Hepatocyte (in vitro differentiated cells): ENCODE data around the gene SIVA1. TPM values are rescaled to one million over a fixed set of nuclear protein-coding genes. Genes with fewer than 3 reads are reported as not detected.

Experiments used
- DNase-seq: peaks from one replicate; pipeline ENCODE4 v3.0.0-alpha.2; 2016; ENCODE audit warnings: low spot score
- H2AFZ ChIP-seq: fragments of 200-600 bp; sonication (generic); 2 replicates; pipeline ENCODE4 v1.6.0; 2016; ENCODE audit warnings: antibody characterized with exemption, mild to moderate bottlenecking
- H3K27ac ChIP-seq: fragments of 200-600 bp; sonication (generic); 2 replicates; pipeline ENCODE4 v1.5.1; 2016; ENCODE audit warnings: mild to moderate bottlenecking
- H3K27me3 ChIP-seq: fragments of 200-600 bp; sonication (generic); 2 replicates; pipeline ENCODE4 v1.6.1; 2016
- H3K36me3 ChIP-seq: fragments of 200-600 bp; sonication (generic); replicated peaks from 2 replicates; pipeline ENCODE4 v1.5.1; 2016; ENCODE audit warnings: low read depth; ENCODE audit not compliant: insufficient read depth
- H3K4me1 ChIP-seq: fragments of 200-600 bp; sonication (generic); 2 replicates; pipeline ENCODE4 v1.5.1; 2016; ENCODE audit warnings: mild to moderate bottlenecking, moderate library complexity; ENCODE audit not compliant: insufficient read depth
- H3K4me2 ChIP-seq: fragments of 200-600 bp; sonication (generic); 2 replicates; pipeline ENCODE4 v1.6.0; 2016
- H3K4me3 ChIP-seq: fragments of 200-600 bp; sonication (generic); 2 replicates; pipeline ENCODE4 v1.5.1; 2016; ENCODE audit warnings: mild to moderate bottlenecking
- H3K79me2 ChIP-seq: fragments of 200-600 bp; sonication (generic); 2 replicates; pipeline ENCODE4 v1.6.0; 2017; ENCODE audit warnings: mild to moderate bottlenecking
- H3K9me2 ChIP-seq: fragments of 200-600 bp; sonication (generic); replicated peaks from 2 replicates; pipeline ENCODE4 v1.6.0; 2017; ENCODE audit warnings: mild to moderate bottlenecking; ENCODE audit not compliant: insufficient read depth
- H3K9me3 ChIP-seq: fragments of 200-600 bp; sonication (generic); 2 replicates; pipeline ENCODE4 v1.5.1; 2016; ENCODE audit warnings: low read depth, mild to moderate bottlenecking
- H4K20me1 ChIP-seq: fragments of 200-600 bp; sonication (generic); 2 replicates; pipeline ENCODE4 v1.6.0; 2016; ENCODE audit warnings: mild to moderate bottlenecking; ENCODE audit not compliant: insufficient read depth, poor library complexity, severe bottlenecking
- EZH2 ChIP-seq: fragments of 200-600 bp; sonication (generic); IDR thresholded peaks from 2 replicates; pipeline ENCODE4 v1.6.1; 2016; ENCODE audit warnings: antibody characterized with exemption, mild to moderate bottlenecking, borderline replicate concordance
- EZH2phosphoT487 ChIP-seq: fragments of 200-600 bp; sonication (generic); IDR thresholded peaks from one replicate; pipeline ENCODE4 v1.6.1; 2018; ENCODE audit warnings: antibody characterized with exemption, mild to moderate bottlenecking, low read depth, moderate library complexity; ENCODE audit not compliant: unreplicated experiment, severe bottlenecking
- WGBS: methylation state at CpG from one replicate; pipeline ENCODE4 v1.1.6; 2016; ENCODE audit warnings: low lambda C conversion rate; ENCODE audit errors: missing lambda C conversion rate; 5-methylcytosine and 5-hydroxymethylcytosine counted together
- polyA plus RNA-seq: library from polyadenylated mRNA; unstranded; fragments of >200 nt; fragmentation: Nextera tagmentation; extraction: Ambion mirVana; gene quantifications from 2 replicates; pipeline ENCODE4 v1.2.1, GENCODE V29; 2016
- total RNA-seq: library from RNA; depleted of rRNA; stranded (reverse); fragments of >200 nt; gene quantifications from 2 replicates; pipeline ENCODE4 v1.2.3, GENCODE V29; 2014
- TF ChIP-seq, protein P1 (sequence below): fragments of 200-600 bp; sonication (generic); IDR thresholded peaks from 2 replicates; pipeline ENCODE4 v1.5.1; 2016; ENCODE audit warnings: antibody characterized with exemption, mild to moderate bottlenecking; ENCODE audit not compliant: poor library complexity

SIVA1 gene
- total and polyA plus RNA-seq, 2 experiments from 2014 or later = 149 to 163 TPM

GRCh38 chr14:104783484-104784217 lies 30.7 kb downstream of the SIVA1 start:
- no peaks in the 10 kb centered on the region for H3K36me3 ChIP-seq
- H3K4me3 ChIP-seq = no peak overlapping the region
- no peak overlapping the region for H3K27ac ChIP-seq
- WGBS = 96% methylated on average over 16 of the region's 16 CpGs
- H4K20me1 ChIP-seq = peaks cover 33% of the 10 kb centered on the region
- no peak overlapping the region for H3K4me2 ChIP-seq
- H2AFZ ChIP-seq = no peak overlapping the region
- TF ChIP-seq EZH2 = no peak
- no peak for TF ChIP-seq EZH2phosphoT487
- TF ChIP-seq, protein P1, sequence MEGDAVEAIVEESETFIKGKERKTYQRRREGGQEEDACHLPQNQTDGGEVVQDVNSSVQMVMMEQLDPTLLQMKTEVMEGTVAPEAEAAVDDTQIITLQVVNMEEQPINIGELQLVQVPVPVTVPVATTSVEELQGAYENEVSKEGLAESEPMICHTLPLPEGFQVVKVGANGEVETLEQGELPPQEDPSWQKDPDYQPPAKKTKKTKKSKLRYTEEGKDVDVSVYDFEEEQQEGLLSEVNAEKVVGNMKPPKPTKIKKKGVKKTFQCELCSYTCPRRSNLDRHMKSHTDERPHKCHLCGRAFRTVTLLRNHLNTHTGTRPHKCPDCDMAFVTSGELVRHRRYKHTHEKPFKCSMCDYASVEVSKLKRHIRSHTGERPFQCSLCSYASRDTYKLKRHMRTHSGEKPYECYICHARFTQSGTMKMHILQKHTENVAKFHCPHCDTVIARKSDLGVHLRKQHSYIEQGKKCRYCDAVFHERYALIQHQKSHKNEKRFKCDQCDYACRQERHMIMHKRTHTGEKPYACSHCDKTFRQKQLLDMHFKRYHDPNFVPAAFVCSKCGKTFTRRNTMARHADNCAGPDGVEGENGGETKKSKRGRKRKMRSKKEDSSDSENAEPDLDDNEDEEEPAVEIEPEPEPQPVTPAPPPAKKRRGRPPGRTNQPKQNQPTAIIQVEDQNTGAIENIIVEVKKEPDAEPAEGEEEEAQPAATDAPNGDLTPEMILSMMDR = no peak
- H3K9me3 ChIP-seq = no peaks in the 10 kb centered on the region
- no peak for DNase-seq
- H3K4me1 ChIP-seq = no peaks in the 10 kb centered on the region
- no peaks in the 10 kb centered on the region for H3K27me3 ChIP-seq
- H3K79me2 ChIP-seq = peaks cover 33% of the 10 kb centered on the region
- H3K9me2 ChIP-seq = no peaks in the 10 kb centered on the region

- TF ChIP-seq, protein P1 = no peak
- TF ChIP-seq EZH2phosphoT487 (no peak), EZH2 (no peak)
- Histone ChIP-seq H3K9me2 (no peaks in the 10 kb centered on the region), H3K4me1 (no peaks in the 10 kb centered on the region), H3K36me3 (no peaks in the 10 kb centered on the region), H3K79me2 (peaks cover 38% of the 10 kb centered on the region), H3K9me3 (no peaks in the 10 kb centered on the region), H3K4me2 (no peak overlapping the region), H2AFZ (no peak overlapping the region), H3K4me3 (no peak overlapping the region), H3K27me3 (no peaks in the 10 kb centered on the region), H3K27ac (no peak overlapping the region), H4K20me1 (peaks cover 38% of the 10 kb centered on the region)
- DNase-seq = no peak
- 95% methylated on average over 9 of the region's 9 CpGs for WGBS
Observed at GRCh38 chr14:104784218-104784568, 31.2 kb downstream of the SIVA1 start.

DNA sequence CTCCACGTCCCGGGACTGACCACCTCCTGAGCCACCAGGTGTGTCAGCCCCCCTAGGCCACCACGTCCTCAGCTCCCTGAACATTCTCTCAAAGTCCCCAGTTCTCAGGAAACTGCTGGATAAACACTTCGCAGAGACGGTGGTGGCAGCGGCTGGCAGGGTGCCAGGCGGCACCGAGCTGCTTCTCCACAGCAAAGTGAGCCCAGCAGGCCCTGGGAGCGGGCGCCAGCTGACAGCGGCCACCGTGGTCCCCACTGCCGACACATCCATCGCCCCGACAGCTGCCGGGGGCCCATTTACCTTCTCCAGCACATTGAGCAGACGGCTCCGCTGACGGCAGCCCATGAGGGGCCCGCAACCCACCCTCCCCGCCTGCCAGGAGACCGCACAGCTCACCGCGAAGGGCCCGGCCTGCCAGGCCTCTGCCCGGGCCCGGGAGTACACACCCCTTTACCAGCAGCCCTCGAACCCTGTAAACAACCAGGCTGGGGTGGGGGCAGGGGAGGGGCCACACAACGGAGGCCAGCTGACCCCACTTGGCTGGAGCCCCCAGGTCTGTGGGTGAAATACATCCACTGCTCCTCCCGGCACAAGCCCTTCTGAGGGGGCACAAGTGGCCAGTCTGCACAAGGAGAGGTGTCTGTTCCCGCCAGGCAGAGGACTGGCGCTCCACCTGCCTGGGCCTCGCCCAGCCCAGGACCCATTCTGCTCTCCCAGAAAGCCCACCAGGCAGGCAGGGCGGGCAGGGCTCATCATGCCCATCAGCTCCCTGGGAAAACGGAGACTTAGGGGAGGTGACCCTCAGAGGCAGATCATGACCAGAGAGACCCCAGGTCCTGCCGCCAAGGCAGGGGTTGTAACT lies 32.1 kb downstream of the SIVA1 start:
- DNase-seq = no peak
- TF ChIP-seq, protein P1 = no peak
- no peak for TF ChIP-seq EZH2
- no peak for TF ChIP-seq EZH2phosphoT487
- Histone ChIP-seq H3K9me3 (no peaks in the 10 kb centered on the region), H4K20me1 (peaks cover 46% of the 10 kb centered on the region), H3K4me1 (no peaks in the 10 kb centered on the region), H3K9me2 (no peaks in the 10 kb centered on the region), H3K27me3 (no peaks in the 10 kb centered on the region), H3K27ac (no peak overlapping the region), H2AFZ (no peak overlapping the region), H3K4me2 (no peak overlapping the region), H3K4me3 (no peak overlapping the region), H3K79me2 (peaks cover 47% of the 10 kb centered on the region), H3K36me3 (no peaks in the 10 kb centered on the region)
- WGBS = 90% methylated on average over 32 of the region's 36 CpGs
